Thyroid gland (tissue), 4 donors: ENCODE data around the gene TM4SF1. TPM values are rescaled to one million over a fixed set of nuclear protein-coding genes. Genes with fewer than 3 reads are reported as not detected.
A peak's percentile ranks its signal among the peaks of the same experiment; 100 is the strongest.

Experiments used
- DNase-seq, 2 donors: peaks; one replicate each; pipeline ENCODE4 v3.0.0-alpha.2; 2019
- H3K27ac ChIP-seq, 3 donors: fragments of 200-600 bp; sonication (generic); 1 replicate in 2 of 3; 2 replicates in 1 of 3; pipeline ENCODE4 v1.5.1; 2016 to 2019; ENCODE audit warnings: mild to moderate bottlenecking in 1 of 3, moderate library complexity in 1 of 3
- H3K27me3 ChIP-seq: fragments of 200-600 bp; sonication (generic); one replicate; pipeline ENCODE4 v1.5.1; 2019
- H3K36me3 ChIP-seq, 2 donors: fragments of 200-600 bp; sonication (generic); one replicate each; pipeline ENCODE4 v1.5.1; 2016 to 2019
- H3K4me1 ChIP-seq, 2 donors: fragments of 200-600 bp; sonication (generic); one replicate each; pipeline ENCODE4 v1.5.1; 2017 to 2019
- H3K4me3 ChIP-seq, 3 donors: fragments of 200-600 bp; sonication (generic); replicated peaks in 1 of 3; 1 replicate in 2 of 3; 2 replicates in 1 of 3; pipeline ENCODE4 v1.5.1; 2016; ENCODE audit warnings: mild to moderate bottlenecking in 1 of 3
- H3K9me3 ChIP-seq: fragments of 200-600 bp; sonication (generic); one replicate; pipeline ENCODE4 v1.5.1; 2017
- CTCF ChIP-seq, 6 experiments: fragments of 200-600 bp in 3 of 6; fragments of 450-650 bp in 3 of 6; sonication (generic) in 3 of 6; IDR thresholded peaks; one replicate each; pipeline ENCODE4 v1.5.1; 2016 to 2019; ENCODE audit warnings: antibody characterized with exemption in 6 of 6, mild to moderate bottlenecking in 2 of 6, inconsistent platforms in 1 of 6, moderate library complexity in 1 of 6
- POLR2A ChIP-seq, 2 donors: fragments of 450-650 bp; IDR thresholded peaks; one replicate each; pipeline ENCODE4 v1.6.1; 2017; ENCODE audit warnings: antibody characterized with exemption in 2 of 2, mild to moderate bottlenecking in 2 of 2, moderate library complexity in 1 of 2
- WGBS, 2 donors: methylation state at CpG; one replicate each; pipeline ENCODE4 v1.1.5; 2017; 5-methylcytosine and 5-hydroxymethylcytosine counted together
- intact Hi-C: fragments of 100-400 bp; cut with DNase I; formaldehyde crosslinking; loops from one replicate; pipeline ENCODE4 v1.15.1; 2023
- total RNA-seq, 4 donors: library from RNA; depleted of rRNA; stranded (reverse); fragments of >200 nt; gene quantifications; one replicate each; pipeline ENCODE4 v1.2.3, GENCODE V29; 2016

TM4SF1 gene
- total RNA-seq = 100 to 1,000 TPM in 1 of 4 donors, 10 to 100 TPM in 3; 32.4 to 244 (median 79.3) TPM

GRCh38 chr3:149377408-149378364, at the start of gene TM4SF1:
TSS of gene TM4SF1 (minus strand) at chr3:149377649. CDS start at chr3:149377547, 102 bp downstream.
- H3K4me1 ChIP-seq = peaks cover 28 to 40% of the 10 kb centered on the region in 2 donors
- peak within 1 kb of the TSS in 1 of 3 donors; percentile 23 for H3K4me3 ChIP-seq
- WGBS, 2 donors = 46 to 63% methylated on average over 15 of the region's 15 CpGs
- no peaks in the 10 kb centered on the region for H3K36me3 ChIP-seq
- H3K9me3 ChIP-seq = no peaks in the 10 kb centered on the region
- no peaks in the 10 kb centered on the region for H3K27me3 ChIP-seq
- H3K27ac ChIP-seq = peak within 1 kb of the TSS; percentile 72 to 94 (median 89)
- peak; percentile 16 to 32 for DNase-seq
- intact Hi-C loops = no loop called here
- TF ChIP-seq POLR2A (IDR thresholded peaks at IDR 0.05) (peak in 1 of 2 donors; percentile 40), CTCF (IDR thresholded peaks at IDR 0.05) (no peak)

- H3K4me1 ChIP-seq = no peaks in the 10 kb centered on the region
- H3K27me3 ChIP-seq = no peaks in the 10 kb centered on the region
- DNase-seq = no peak
- H3K36me3 ChIP-seq = no peaks in the 10 kb centered on the region
- no peaks in the 10 kb centered on the region for H3K9me3 ChIP-seq
- intact Hi-C loops = no loop called here
- 48 to 63% methylated on average over 2 of the region's 2 CpGs for WGBS, 2 donors
- TF ChIP-seq POLR2A (IDR thresholded peaks at IDR 0.05) = no peak
- TF ChIP-seq CTCF (IDR thresholded peaks at IDR 0.05) = no peak
- no peak overlapping the region for H3K27ac ChIP-seq
- H3K4me3 ChIP-seq = no peak overlapping the region
Observed at GRCh38 chr3:149426325-149426724, 48.9 kb upstream of the TM4SF1 start.

GRCh38 chr3:149424918-149425317, 47.5 kb upstream of the TM4SF1 start:
- intact Hi-C loops = no loop called here
- H3K27me3 ChIP-seq = no peaks in the 10 kb centered on the region
- H3K9me3 ChIP-seq = no peaks in the 10 kb centered on the region
- TF ChIP-seq CTCF (IDR thresholded peaks at IDR 0.05) (no peak), POLR2A (IDR thresholded peaks at IDR 0.05) (no peak)
- H3K4me1 ChIP-seq = no peaks in the 10 kb centered on the region
- H3K36me3 ChIP-seq = no peaks in the 10 kb centered on the region
- no peak overlapping the region for H3K4me3 ChIP-seq
- 38 to 68% methylated on average over 2 of the region's 2 CpGs for WGBS, 2 donors
- DNase-seq = no peak
- H3K27ac ChIP-seq = no peak overlapping the region

- Histone ChIP-seq H3K4me3 (no peak overlapping the region), H3K27me3 (no peaks in the 10 kb centered on the region), H3K36me3 (no peaks in the 10 kb centered on the region), H3K9me3 (no peaks in the 10 kb centered on the region), H3K4me1 (no peaks in the 10 kb centered on the region), H3K27ac (no peak overlapping the region)
- no peak for TF ChIP-seq CTCF (IDR thresholded peaks at IDR 0.05)
- TF ChIP-seq POLR2A (IDR thresholded peaks at IDR 0.05) = no peak
- intact Hi-C loops = no loop called here
- WGBS, 2 donors = 97 to 99% methylated on average over 2 of the region's 2 CpGs
- no peak for DNase-seq
Observed at GRCh38 chr3:149421764-149422163, 44.3 kb upstream of the TM4SF1 start.

- intact Hi-C loops = no loop called here
- 96 to 97% methylated on average over 4 of the region's 4 CpGs for WGBS, 2 donors
Observed at GRCh38 chr3:149419816-149420215, 42.4 kb upstream of the TM4SF1 start.

More at GRCh38 chr3:149419816-149420215, 42.4 kb upstream of the TM4SF1 start:
- TF ChIP-seq CTCF (IDR thresholded peaks at IDR 0.05) (no peak), POLR2A (IDR thresholded peaks at IDR 0.05) (no peak)
- Histone ChIP-seq H3K36me3 (no peaks in the 10 kb centered on the region), H3K27me3 (no peaks in the 10 kb centered on the region), H3K4me1 (peaks cover 2 to 8% of the 10 kb centered on the region in 2 donors), H3K4me3 (no peak overlapping the region), H3K27ac (no peak overlapping the region), H3K9me3 (no peaks in the 10 kb centered on the region)
- DNase-seq = no peak
